Stimulated activated CD4-positive, alpha-beta T cell treated with anti-CD3 and anti-CD28 coated beads, Interleukin-4, amount 100 ng/mL, for 48 hours (primary cell): ENCODE results near the gene MISP.
"Not testable (repeated sequence)": the region's sequence is repeated elsewhere in the genome, so short reads cannot be mapped to it uniquely, and the experiment has no call there.

Experiments used
- DNase-seq, 2 donors: peaks; one replicate each; pipeline ENCODE4 v3.0.0-alpha.2; 2020; ENCODE audit warnings: low read depth in 2 of 2

MISP gene

GRCh38 chr19:725461-726089 is 25.3 kb upstream of the MISP start:
- no peak for DNase-seq

GRCh38 chr19:726993-727956 is 23.6 kb upstream of the MISP start:
- DNase-seq = no peak

- no peak for DNase-seq
Observed at GRCh38 chr19:728011-728410, 22.9 kb upstream of the MISP start.

- DNase-seq = not testable (repeated sequence)
Observed at GRCh38 chr19:729564-729963, 21.3 kb upstream of the MISP start.

- no peak for DNase-seq
Observed at GRCh38 chr19:729965-730668, 20.8 kb upstream of the MISP start.

GRCh38 chr19:731000-731399 is 19.9 kb upstream of the MISP start:
- no peak for DNase-seq

- DNase-seq = no peak
Observed at GRCh38 chr19:732148-733069, 18.5 kb upstream of the MISP start.

GRCh38 chr19:734716-735115 is 16.2 kb upstream of the MISP start:
- DNase-seq = no peak

- no peak for DNase-seq
Observed at GRCh38 chr19:736125-736524, 14.8 kb upstream of the MISP start.

GRCh38 chr19:737591-738093 is 13.3 kb upstream of the MISP start:
- DNase-seq = peak; percentile 45 to 58

GRCh38 chr19:738509-739128 is 12.3 kb upstream of the MISP start:
- DNase-seq = no peak

GRCh38 chr19:739998-740715 is 10.8 kb upstream of the MISP start:
- no peak for DNase-seq

GRCh38 chr19:740816-741505 is 10.0 kb upstream of the MISP start:
- not testable (repeated sequence) for DNase-seq

GRCh38 chr19:741506-742131 is 9.3 kb upstream of the MISP start:
- DNase-seq = no peak

- DNase-seq = no peak
Observed at GRCh38 chr19:742540-743075, 8.3 kb upstream of the MISP start.

- DNase-seq = no peak
Observed at GRCh38 chr19:743168-743687, 7.7 kb upstream of the MISP start.

- not testable (repeated sequence) for DNase-seq
Observed at GRCh38 chr19:745138-745537, 5.8 kb upstream of the MISP start.

- no peak for DNase-seq
Observed at GRCh38 chr19:746208-746819, 4.6 kb upstream of the MISP start.
